Neural cell (in vitro differentiated cells): ENCODE results near the gene HIVEP1. TPM values are rescaled to one million over a fixed set of nuclear protein-coding genes. Genes with fewer than 3 reads are reported as not detected.
"Not testable (repeated sequence)": the region's sequence is repeated elsewhere in the genome, so short reads cannot be mapped to it uniquely, and the experiment has no call there.

ENCODE experiments used
- H2AFZ ChIP-seq: fragments of 200-600, 300-800 bp; sonication (generic), shearing (Covaris generic); 2 replicates; pipeline ENCODE4 v1.6.0; 2014; ENCODE audit warnings: low read depth, mild to moderate bottlenecking, antibody characterized with exemption, low read length, moderate library complexity
- H3F3A ChIP-seq: fragments of 200-600 bp; shearing (Covaris generic); 2 replicates; pipeline ENCODE4 v1.6.1; 2016; ENCODE audit warnings: mild to moderate bottlenecking, moderate library complexity, mixed read lengths, antibody characterized with exemption, low read length; ENCODE audit not compliant: insufficient read depth, poor library complexity, severe bottlenecking
- H3K27ac ChIP-seq: fragments of 200-600, 300-800 bp; sonication (generic), shearing (Covaris generic); 2 replicates; pipeline ENCODE4 v1.5.1; 2014; ENCODE audit warnings: mild to moderate bottlenecking, low read length, moderate library complexity
- H3K27me3 ChIP-seq: fragments of 300-800, 200-600 bp; sonication (generic), shearing (Covaris generic); 2 replicates; pipeline ENCODE4 v1.6.0; 2014; ENCODE audit warnings: mild to moderate bottlenecking, low read depth, low read length, moderate library complexity; ENCODE audit not compliant: insufficient read depth
- H3K36me3 ChIP-seq: fragments of 300-800, 200-600 bp; sonication (generic), shearing (Covaris generic); 2 replicates; pipeline ENCODE4 v1.5.1; 2014; ENCODE audit warnings: mild to moderate bottlenecking, antibody characterized with exemption, low read length, moderate library complexity; ENCODE audit not compliant: insufficient read depth
- H3K4me2 ChIP-seq: fragments of 300-800, 200-600 bp; sonication (generic), shearing (Covaris generic); 2 replicates; pipeline ENCODE4 v1.6.0; 2014; ENCODE audit warnings: mild to moderate bottlenecking, low read length
- H3K4me3 ChIP-seq: fragments of 300-800, 200-600 bp; sonication (generic), shearing (Covaris generic); 2 replicates; pipeline ENCODE4 v1.5.1; 2014; ENCODE audit warnings: mild to moderate bottlenecking, low read length, moderate library complexity
- H3K79me2 ChIP-seq: fragments of 200-600 bp; shearing (Covaris generic); replicated peaks from 2 replicates; pipeline ENCODE4 v1.6.0; 2014; ENCODE audit warnings: mild to moderate bottlenecking, low read length, moderate library complexity; ENCODE audit not compliant: insufficient read depth
- H3K9ac ChIP-seq: fragments of 300-800, 200-600 bp; sonication (generic), shearing (Covaris generic); 2 replicates; pipeline ENCODE4 v1.6.1; 2016; ENCODE audit warnings: mild to moderate bottlenecking, low read length, mixed read lengths
- H3K9me2 ChIP-seq: fragments of 200-600 bp; shearing (Covaris generic); 2 replicates; pipeline ENCODE4 v1.6.1; 2016; ENCODE audit warnings: mild to moderate bottlenecking, low read length, mixed read lengths; ENCODE audit not compliant: insufficient read depth
- H3K9me3 ChIP-seq: fragments of 200-600, 300-800 bp; sonication (generic), shearing (Covaris generic); 2 replicates; pipeline ENCODE4 v1.6.1; 2016; ENCODE audit warnings: mild to moderate bottlenecking, mixed run types, low read length, moderate library complexity, mixed read lengths
- H4K20me1 ChIP-seq: fragments of 200-600 bp; shearing (Covaris generic); 2 replicates; pipeline ENCODE4 v1.6.1; 2016; ENCODE audit warnings: mild to moderate bottlenecking, mixed run types; ENCODE audit not compliant: insufficient read depth
- EP300 ChIP-seq: fragments of 450-650 bp; conservative IDR thresholded peaks from 2 replicates; pipeline ENCODE4 v1.6.1; 2014; ENCODE audit warnings: antibody characterized with exemption, mild to moderate bottlenecking, moderate library complexity; ENCODE audit not compliant: poor library complexity, severe bottlenecking
- EZH2 ChIP-seq: fragments of 200-600, 300-800 bp; shearing (Covaris generic), sonication (generic); IDR thresholded peaks from 2 replicates; pipeline ENCODE4 v1.6.1; 2014; ENCODE audit warnings: antibody characterized with exemption, low read length, borderline replicate concordance, mild to moderate bottlenecking; ENCODE audit not compliant: insufficient read depth, poor library complexity, severe bottlenecking
- MXI1 ChIP-seq: fragments of 450-650 bp; conservative IDR thresholded peaks from 2 replicates; pipeline ENCODE4 v1.6.1; 2014; ENCODE audit warnings: antibody characterized with exemption, mild to moderate bottlenecking; ENCODE audit not compliant: poor library complexity, severe bottlenecking
- POLR2AphosphoS5 ChIP-seq: IDR thresholded peaks from 2 replicates; pipeline ENCODE4 v1.6.1; 2012
- RAD21 ChIP-seq: fragments of 450-650 bp; conservative IDR thresholded peaks from 2 replicates; pipeline ENCODE4 v1.6.1; 2014; ENCODE audit warnings: antibody characterized with exemption, mild to moderate bottlenecking, moderate library complexity
- SMC3 ChIP-seq: fragments of 450-650 bp; conservative IDR thresholded peaks from 2 replicates; pipeline ENCODE4 v1.6.1; 2014; ENCODE audit warnings: antibody characterized with exemption, mild to moderate bottlenecking, moderate library complexity; ENCODE audit not compliant: poor library complexity
- TAF1 ChIP-seq: IDR thresholded peaks from 2 replicates; pipeline ENCODE4 v1.6.1; 2012; ENCODE audit warnings: low read depth
- polyA plus RNA-seq: library from polyadenylated mRNA; depleted of rRNA; stranded (reverse); fragments of >200 nt; gene quantifications from 2 replicates; pipeline ENCODE4 v1.2.3, GENCODE V29; 2014
- TF ChIP-seq, protein P1 (sequence below): IDR thresholded peaks from 2 replicates; pipeline ENCODE4 v1.6.1; 2012; ENCODE audit warnings: borderline replicate concordance
- TF ChIP-seq, protein P2 (sequence below): fragments of 450-650 bp; IDR thresholded peaks from 2 replicates; pipeline ENCODE4 v1.5.1; 2014; ENCODE audit warnings: antibody characterized with exemption, mild to moderate bottlenecking, moderate library complexity; ENCODE audit not compliant: poor library complexity, severe bottlenecking

Gene HIVEP1
- polyA plus RNA-seq, 1 donor from 2014 or later = 3.6 TPM

DNA sequence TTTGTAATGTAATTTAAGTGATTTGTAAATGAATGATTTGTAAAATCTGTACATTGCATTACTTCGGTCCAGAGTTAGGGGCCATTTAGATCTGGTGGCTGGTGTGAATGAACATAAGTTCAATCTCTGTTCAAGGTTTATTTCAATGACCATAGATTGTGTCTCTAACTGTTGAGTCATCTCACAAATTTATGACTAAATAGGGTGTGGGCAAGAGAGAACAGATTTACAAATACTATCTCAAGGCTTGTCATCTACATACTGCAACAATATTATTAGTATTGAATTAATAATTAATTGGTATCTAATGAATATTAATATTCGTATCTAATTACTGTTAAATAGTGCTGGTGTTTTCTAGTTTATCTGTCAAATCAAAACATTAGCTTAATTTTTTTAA, 162.8 kb downstream of the HIVEP1 start:
- Histone ChIP-seq H3K4me2 (no peak overlapping the region), H3K9ac (no peak overlapping the region), H3K79me2 (no peaks in the 10 kb centered on the region), H3K27ac (no peak overlapping the region), H3K4me3 (no peak overlapping the region), H2AFZ (no peak overlapping the region), H3K36me3 (no peaks in the 10 kb centered on the region), H3K27me3 (no peaks in the 10 kb centered on the region), H4K20me1 (no peaks in the 10 kb centered on the region), H3F3A (no peaks in the 10 kb centered on the region), H3K9me3 (no peaks in the 10 kb centered on the region), H3K9me2 (no peaks in the 10 kb centered on the region)
- no peak for TF ChIP-seq EZH2
- TF ChIP-seq, protein P1, sequence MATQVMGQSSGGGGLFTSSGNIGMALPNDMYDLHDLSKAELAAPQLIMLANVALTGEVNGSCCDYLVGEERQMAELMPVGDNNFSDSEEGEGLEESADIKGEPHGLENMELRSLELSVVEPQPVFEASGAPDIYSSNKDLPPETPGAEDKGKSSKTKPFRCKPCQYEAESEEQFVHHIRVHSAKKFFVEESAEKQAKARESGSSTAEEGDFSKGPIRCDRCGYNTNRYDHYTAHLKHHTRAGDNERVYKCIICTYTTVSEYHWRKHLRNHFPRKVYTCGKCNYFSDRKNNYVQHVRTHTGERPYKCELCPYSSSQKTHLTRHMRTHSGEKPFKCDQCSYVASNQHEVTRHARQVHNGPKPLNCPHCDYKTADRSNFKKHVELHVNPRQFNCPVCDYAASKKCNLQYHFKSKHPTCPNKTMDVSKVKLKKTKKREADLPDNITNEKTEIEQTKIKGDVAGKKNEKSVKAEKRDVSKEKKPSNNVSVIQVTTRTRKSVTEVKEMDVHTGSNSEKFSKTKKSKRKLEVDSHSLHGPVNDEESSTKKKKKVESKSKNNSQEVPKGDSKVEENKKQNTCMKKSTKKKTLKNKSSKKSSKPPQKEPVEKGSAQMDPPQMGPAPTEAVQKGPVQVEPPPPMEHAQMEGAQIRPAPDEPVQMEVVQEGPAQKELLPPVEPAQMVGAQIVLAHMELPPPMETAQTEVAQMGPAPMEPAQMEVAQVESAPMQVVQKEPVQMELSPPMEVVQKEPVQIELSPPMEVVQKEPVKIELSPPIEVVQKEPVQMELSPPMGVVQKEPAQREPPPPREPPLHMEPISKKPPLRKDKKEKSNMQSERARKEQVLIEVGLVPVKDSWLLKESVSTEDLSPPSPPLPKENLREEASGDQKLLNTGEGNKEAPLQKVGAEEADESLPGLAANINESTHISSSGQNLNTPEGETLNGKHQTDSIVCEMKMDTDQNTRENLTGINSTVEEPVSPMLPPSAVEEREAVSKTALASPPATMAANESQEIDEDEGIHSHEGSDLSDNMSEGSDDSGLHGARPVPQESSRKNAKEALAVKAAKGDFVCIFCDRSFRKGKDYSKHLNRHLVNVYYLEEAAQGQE = no peak
- TF ChIP-seq TAF1 = no peak
- TF ChIP-seq, protein P2, sequence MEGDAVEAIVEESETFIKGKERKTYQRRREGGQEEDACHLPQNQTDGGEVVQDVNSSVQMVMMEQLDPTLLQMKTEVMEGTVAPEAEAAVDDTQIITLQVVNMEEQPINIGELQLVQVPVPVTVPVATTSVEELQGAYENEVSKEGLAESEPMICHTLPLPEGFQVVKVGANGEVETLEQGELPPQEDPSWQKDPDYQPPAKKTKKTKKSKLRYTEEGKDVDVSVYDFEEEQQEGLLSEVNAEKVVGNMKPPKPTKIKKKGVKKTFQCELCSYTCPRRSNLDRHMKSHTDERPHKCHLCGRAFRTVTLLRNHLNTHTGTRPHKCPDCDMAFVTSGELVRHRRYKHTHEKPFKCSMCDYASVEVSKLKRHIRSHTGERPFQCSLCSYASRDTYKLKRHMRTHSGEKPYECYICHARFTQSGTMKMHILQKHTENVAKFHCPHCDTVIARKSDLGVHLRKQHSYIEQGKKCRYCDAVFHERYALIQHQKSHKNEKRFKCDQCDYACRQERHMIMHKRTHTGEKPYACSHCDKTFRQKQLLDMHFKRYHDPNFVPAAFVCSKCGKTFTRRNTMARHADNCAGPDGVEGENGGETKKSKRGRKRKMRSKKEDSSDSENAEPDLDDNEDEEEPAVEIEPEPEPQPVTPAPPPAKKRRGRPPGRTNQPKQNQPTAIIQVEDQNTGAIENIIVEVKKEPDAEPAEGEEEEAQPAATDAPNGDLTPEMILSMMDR = no peak
- no peak for TF ChIP-seq SMC3
- no peak for TF ChIP-seq POLR2AphosphoS5
- TF ChIP-seq MXI1 = no peak
- no peak for TF ChIP-seq EP300
- TF ChIP-seq RAD21 = no peak

DNA sequence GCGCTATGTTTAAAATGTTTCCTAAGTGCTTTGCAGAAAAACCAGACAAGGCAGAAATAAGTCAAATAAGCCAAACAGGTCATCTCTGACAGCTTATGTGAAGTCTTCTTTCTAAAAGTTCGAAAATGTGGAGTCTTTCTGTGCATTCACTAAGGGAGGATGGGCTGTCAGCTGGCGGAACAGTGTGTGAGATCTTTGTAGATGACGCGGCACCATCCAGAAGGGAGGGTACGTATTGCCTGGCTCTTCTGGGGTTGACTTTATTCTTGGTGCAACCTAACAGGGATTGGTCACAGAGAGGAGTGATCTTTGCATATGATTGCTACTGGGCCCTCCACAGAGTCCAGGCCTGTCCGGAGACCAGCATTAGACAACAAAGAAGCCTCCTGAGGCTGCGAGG, 163.5 kb downstream of the HIVEP1 start:
- Histone ChIP-seq H3F3A (no peaks in the 10 kb centered on the region), H3K79me2 (no peaks in the 10 kb centered on the region), H3K9me3 (no peaks in the 10 kb centered on the region), H3K27ac (no peak overlapping the region), H4K20me1 (no peaks in the 10 kb centered on the region), H3K9me2 (no peaks in the 10 kb centered on the region), H3K4me3 (no peak overlapping the region), H3K36me3 (no peaks in the 10 kb centered on the region), H2AFZ (no peak overlapping the region), H3K4me2 (no peak overlapping the region), H3K9ac (no peak overlapping the region), H3K27me3 (no peaks in the 10 kb centered on the region)
- TF ChIP-seq SMC3 (no peak), POLR2AphosphoS5 (no peak), RAD21 (no peak), EZH2 (no peak), EP300 (no peak), MXI1 (no peak), TAF1 (no peak)
- TF ChIP-seq, protein P2 = no peak
- TF ChIP-seq, protein P1 = no peak

DNA sequence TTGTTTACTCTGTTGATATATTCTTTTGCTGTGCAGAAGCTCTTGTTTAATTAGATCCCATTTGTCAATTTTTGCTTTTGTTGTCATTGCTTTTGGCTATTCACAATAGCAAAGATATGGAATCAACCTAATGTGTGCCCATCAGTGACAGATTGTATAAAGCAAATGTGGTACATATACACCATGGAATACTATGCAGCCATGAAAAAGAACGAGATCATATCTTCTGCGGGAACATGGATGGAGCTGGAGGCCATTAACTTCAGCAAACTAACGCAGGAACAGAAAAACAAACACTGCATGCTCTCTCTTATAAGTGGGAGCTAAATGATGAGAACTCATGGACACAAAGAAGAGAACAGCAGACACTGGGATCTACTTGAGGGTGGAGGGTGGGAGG, 164.7 kb downstream of the HIVEP1 start:
- H3K36me3 ChIP-seq, H3K79me2 ChIP-seq, H3K4me2 ChIP-seq, H2AFZ ChIP-seq, H3K27ac ChIP-seq, H3K9ac ChIP-seq, H3K9me3 ChIP-seq, H3K4me3 ChIP-seq, H3F3A ChIP-seq, H3K9me2 ChIP-seq, H3K27me3 ChIP-seq, H4K20me1 ChIP-seq: not testable (repeated sequence)
